GM12892 (cell line): ENCODE data around the gene TMEM270.
"Not testable (repeated sequence)": the region's sequence is repeated elsewhere in the genome, so short reads cannot be mapped to it uniquely, and the experiment has no call there.

Experiments used
- POLR2A ChIP-seq: IDR thresholded peaks from 2 replicates; pipeline ENCODE4 v1.6.1; 2011; ENCODE audit warnings: low read depth, low read length, control low read depth
- POLR2AphosphoS5 ChIP-seq: IDR thresholded peaks from 2 replicates; pipeline ENCODE4 v1.6.1; 2011; ENCODE audit warnings: low read depth, low read length, control low read depth

DNA sequence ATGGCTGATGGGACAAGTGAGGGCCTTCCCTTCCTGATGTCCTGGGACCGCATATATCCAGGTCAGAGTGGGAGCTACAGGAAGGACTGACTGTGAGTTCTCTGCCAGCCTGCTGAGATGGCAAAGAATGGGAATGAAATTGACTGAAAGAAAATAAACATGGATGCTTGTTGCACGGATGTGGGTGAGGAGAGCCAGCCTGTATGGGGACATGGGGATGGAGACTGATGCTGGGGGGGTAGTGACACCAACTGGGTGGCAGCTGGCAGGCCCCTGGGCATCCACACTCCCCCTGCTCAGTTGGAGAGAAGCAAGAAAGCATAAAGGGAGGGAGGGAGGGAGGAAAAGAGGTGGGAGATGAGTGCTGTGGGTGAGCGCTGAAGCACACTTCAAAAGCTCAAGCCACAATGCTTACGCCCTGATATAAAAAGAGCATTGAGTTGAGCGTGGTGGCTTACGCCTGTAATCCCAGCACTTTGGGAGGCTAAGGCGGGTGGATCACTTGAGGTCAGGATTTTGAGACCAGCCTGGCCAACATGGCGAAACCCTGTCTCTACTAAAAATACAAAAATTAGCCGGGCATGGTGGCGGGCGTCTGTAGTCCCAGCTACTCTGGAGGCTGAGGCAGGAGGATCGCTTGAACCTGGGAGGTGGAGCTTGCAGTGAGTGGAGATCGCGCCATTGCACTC is 39.2 kb upstream of the TMEM270 start:
- TF ChIP-seq POLR2A, POLR2AphosphoS5: not testable (repeated sequence)
